SK-MEL-5 (cell line): ENCODE results near the gene MOB3A. TPM values are rescaled to one million over a fixed set of nuclear protein-coding genes. Genes with fewer than 3 reads are reported as not detected.
"Not testable (repeated sequence)": the region's sequence is repeated elsewhere in the genome, so short reads cannot be mapped to it uniquely, and the experiment has no call there.

Experiments
- DNase-seq: peaks from one replicate; pipeline ENCODE4 v3.0.0-alpha.2; 2016; ENCODE audit warnings: low read depth, low spot score
- in situ Hi-C: cut with HindIII; loops from 2 replicates; pipeline ENCODE4 v1.10.0; 2016; ENCODE audit warnings: low sequenced_read_pairs, high pct_unique_total_duplicates, low pct_unique_long_range_greater_than_20kb
- total RNA-seq: library from RNA; depleted of rRNA; stranded (reverse); fragments of >200 nt; shearing (Covaris generic); gene quantifications from 2 replicates; pipeline ENCODE4 v1.2.3, GENCODE V29; 2014

Gene MOB3A
- total RNA-seq, 1 experiment from 2014 or later: 5.1 TPM

DNA sequence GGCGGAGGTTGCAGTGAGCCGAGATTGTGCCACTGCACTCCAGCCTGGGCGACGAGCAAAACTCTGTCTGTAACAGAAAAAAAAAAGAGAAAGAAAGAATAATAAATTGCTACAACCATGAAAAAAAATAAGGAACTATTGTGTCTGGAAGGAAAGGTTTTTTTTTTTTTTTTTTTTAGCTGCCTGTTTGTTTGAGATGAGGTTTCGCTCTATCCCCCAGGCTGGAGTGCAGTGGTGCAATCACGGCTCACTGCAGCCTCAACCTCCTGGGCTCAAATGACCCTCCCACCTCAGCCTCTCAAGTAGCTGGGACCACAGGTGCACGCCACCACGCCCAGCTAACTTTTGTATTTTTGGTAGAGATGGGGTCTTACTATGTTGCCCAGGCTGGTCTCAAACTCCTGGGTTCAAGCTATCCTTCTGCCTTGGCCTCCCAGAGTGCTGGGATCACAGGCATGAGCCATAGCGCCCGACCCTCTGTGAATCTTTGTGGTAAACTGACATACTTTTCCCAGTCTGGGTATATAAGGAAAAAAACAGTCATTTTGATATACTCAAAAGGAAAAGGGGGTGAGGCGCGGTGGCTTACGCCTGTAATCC, 4.1 kb downstream of the MOB3A start:
- DNase-seq, in situ Hi-C loops: not testable (repeated sequence)

DNA sequence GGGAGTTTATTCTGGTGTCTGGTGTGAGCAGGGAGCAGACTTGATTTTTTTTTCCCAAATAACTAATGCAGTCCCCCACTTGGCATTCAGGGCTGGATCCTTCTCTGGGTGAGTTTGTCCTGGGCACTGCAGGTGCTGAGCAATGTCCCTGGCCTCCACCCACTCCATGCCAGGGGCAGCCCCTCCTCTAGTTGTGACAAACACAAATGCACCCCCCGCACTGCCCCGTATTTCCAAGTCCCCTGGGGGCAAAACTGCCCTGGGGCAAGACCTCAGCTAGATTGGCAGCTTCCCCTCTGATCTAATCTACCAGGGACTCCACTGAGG, 6.4 kb downstream of the MOB3A start:
- no peak for DNase-seq
- in situ Hi-C loops: no loop called here

DNA sequence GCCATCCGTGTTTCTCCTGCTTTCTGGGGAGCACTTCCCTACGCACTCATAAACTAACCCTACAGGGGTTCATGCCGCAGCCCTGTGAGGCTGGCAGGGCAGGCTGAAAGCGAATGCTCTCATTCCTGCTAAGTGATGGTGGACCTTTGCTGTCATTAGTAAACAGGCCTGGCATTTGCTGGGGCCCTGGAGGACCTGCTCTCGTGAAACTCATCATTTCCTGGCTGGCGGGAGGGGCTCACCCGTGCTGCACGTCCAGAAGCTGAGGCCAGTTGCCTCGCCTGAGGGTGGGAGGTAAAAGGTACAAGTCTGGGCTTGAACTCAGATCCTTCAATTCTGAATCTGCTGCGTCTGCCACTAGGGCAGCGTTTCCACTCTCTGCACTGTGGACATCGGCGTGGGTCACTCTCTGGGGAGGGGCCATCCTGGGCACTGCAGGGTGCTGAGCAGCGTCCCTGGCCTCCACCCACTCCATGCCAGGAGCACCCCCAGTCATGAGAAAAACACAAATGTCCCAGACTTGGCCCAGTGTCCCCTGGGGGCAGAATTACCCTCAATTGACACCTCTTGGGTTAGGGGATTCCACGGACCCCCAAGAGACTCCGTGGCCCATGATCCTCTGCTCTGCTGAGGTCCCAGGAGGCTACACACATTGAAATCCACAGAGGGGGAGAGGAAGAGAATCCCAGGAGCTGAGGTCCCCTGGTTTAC, 7.0 kb downstream of the MOB3A start:
- in situ Hi-C loops: no loop called here
- no peak for DNase-seq

DNA sequence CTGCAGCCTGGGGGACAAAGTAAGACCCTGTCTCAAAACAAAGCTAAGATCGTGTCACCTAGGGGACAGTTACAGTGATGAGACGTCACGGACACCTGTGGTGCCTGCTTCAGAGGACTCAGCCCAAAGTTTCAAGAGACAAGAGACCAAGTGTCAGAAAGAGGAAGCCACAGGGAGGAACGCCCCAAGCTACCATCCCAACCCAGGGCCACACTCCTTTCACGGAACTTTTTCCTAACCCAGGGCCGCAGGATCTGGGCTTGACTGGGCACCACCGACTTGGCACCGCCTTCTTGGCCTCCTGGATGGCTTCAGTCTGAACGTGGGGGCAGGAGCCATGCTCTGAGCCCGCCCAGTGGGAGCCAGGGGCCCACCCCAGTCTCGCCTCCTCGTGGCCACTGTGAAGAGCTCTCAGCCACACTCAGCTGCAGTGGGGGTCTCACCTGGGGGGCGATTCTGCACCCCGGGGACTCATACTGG, 8.5 kb downstream of the MOB3A start:
- in situ Hi-C loops: no loop called here
- DNase-seq: no peak

DNA sequence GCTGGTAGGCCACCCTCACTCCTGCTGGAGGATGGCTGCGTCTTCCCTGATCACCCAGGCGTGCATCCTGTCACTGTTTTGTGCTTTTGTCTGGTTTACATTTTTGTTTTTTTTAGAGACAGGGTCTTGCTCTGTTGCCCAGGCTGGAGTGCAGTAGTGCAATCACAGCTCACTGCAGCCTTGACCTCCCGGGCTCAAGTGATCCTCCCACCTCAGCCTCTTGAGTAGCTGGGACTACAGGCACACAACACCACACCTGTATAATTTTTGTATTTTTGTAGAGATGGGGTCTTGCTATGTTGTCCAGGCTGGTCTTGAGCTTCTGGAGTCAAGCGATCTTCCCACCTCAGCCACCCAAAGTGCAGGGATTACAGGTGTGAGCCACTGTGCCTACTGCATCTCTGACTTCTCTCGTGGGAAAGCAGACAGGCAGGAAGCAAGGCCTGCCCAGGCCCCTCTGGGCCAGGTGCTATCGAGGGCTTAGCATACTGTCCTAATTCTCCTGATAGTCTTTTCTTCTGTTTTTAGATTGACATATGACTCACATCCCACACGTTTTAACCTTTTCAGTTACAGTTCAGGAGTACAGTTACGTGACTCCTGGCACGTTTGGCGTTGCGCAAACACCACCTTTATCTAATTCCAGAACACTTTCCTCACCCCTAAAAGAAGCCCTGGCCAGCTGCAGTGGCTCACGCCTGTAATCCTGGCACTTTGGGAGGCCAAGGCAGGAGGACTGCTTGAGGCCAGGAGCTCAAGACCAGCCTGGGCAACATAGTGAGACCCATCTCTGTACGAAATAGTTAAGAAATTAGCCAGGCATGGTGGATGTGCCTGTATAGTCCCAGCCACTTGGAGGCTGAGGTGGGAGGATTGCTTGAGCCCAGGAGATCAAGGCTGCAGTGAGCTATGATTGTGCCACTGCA, 9.2 kb downstream of the MOB3A start:
- in situ Hi-C loops, DNase-seq: not testable (repeated sequence)

DNA sequence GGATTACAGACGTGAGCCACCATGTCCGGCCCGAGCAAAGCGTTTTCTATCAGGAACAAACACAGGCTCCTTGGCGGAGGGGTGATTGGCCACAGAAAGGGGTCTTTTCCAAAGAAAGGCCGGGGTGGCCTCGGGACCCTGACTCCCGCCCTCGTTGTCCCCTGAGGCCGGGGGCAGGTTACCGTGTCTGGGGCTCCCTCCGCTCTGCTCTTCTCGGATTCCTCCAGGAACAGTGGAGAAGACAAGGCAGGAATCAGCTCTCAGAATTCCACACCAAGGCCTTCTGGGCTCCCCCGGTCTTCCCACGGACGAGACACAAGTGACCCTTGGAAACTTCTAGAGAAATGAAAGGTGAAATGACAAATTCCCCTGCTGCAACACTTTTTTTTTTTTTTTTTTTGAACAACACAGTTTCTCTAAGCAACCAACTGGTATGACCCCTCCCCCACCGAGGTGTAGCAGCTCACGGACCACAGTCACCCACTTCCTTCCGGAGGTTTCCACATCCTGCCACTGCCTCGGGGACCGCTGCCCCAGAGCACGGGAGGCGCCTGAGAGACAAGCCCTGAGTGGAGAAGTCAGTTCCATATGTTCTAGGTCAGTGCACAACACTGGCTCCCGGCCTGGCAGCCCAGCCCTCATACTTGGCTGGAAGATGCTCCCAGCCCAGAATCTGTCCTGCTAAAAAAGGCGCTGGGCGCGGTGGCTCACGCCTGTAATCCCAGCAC, 11.0 kb downstream of the MOB3A start:
- in situ Hi-C loops: no loop called here
- DNase-seq: no peak

DNA sequence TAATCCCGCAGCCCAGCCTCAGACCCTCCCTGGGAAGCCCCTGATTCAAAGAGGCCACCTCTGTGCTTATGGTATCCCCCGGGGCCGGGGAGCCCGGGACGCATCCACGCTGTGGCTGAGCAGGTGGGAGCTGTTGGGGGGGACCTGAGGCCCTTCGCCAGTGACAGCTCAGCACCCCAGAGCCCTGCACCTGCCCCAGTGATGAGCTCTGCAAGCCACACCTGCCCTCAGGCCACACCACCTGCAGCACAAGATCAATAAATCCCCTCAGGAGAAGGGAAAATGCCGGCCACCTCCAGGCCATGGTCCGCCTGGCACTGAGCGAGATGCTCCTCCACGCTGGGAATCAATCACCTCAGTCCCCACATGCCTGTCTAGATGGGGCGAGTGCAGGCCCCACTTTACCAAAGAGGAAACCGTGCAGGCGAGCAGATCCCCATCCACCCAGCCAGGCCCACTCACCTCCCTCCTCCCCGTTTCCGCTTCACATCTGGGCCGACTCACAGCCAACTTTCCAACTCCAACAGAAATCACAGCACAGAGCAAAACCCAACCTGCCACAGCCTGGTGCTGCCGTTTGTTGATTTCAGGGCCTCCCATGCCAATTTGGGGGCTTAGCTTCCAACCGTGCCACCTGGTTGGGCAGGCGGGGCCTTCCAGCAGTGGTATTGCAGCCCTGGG, 12.8 kb downstream of the MOB3A start:
- DNase-seq: no peak
- in situ Hi-C loops: no loop called here

DNA sequence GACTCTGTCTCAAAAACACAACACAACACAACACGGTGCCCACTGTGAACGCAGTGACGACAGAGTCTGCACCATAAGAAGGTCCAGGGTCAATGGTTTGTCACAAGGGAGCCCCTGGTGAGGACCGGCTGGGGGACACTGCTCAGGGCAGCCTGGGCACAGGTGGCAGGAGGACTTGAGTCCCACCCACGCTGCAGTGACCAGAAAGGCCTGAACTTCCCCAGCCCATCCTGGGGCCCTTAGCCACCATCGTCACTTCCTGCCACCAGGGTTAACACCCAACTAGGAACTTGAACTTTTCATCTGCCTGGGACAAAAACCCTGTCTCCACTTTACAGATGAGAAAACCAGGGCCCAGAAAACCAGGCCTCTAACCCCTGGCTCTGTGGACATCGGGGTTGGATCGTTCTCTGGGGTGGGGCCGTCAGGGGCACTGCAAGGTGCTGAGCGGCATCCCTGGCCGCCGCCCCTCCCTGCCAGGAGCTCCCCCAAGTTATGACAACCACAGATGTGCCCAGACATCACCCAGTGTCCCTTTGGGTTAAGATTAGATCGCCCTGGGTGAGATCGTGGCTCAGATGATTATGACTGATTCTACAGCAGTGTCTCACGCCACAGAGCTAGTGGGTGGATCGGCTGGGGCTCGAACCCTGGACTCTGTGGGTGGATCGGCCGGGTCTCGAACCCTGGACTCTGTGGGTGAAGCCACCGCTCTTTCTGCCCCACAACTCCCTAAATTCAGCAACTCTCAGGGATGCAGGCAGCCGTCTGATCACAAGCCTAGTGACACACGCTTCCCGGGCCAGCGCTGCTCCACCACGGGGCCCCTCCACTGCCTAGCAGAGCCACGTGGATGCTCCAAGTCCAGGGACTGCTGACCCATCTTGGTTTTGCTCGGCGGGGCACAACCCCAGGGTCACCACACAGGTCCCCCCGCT, 14.0 kb downstream of the MOB3A start:
- in situ Hi-C loops: no loop called here
- no peak for DNase-seq

DNA sequence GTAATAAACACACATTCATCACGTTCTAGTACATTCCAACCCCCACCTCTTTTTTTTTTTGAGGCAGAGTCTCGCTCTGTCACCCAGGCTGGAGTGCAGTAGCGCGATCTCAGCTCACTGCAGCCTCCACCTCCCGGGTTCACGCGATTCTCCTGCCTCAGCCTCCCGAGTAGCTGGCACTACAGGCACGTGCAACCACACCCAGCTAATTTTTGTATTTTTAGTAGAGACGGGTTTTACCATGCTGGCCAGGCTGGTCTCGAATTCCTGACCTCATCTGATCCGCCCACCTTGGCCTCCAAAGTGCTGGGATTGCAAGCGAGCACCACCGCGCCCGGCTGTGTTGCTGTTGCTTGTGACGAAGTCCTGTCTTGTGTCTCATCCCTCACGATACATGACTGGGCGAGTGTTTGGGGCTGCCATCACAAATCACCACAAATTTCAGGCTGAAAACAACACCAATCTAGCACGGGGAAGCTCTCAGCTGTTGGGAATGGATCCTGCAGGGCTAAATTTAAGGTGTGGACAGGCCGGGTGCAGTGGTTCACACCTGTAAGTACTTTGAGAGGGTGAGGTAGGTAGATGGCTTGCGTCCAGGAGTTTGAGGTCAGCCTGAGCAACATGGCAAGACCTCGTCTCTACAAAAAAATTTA, 15.7 kb downstream of the MOB3A start:
- in situ Hi-C loops: no loop called here
- no peak for DNase-seq

DNA sequence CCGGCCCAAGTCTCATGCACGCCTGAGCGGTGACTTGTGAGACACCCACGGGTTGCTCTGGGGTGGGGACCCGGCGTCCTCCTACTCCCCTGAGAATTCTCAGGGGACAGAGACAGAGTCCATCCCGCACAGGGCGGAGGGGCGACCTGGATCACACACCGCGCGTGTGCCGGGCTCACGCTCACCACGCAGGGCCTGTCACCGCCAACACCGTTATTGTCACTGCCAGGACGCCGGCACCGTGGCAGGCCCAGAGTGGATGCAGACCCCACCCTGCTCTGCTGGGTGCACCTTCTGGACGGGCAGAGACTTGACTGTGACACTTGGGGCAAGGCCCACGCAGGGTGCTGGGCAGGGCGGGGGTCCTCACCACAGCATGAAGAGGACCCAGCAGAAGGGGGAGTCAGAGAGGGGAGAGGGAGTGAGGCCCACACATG, 16.2 kb downstream of the MOB3A start:
- DNase-seq: no peak
- in situ Hi-C loops: no loop called here

DNA sequence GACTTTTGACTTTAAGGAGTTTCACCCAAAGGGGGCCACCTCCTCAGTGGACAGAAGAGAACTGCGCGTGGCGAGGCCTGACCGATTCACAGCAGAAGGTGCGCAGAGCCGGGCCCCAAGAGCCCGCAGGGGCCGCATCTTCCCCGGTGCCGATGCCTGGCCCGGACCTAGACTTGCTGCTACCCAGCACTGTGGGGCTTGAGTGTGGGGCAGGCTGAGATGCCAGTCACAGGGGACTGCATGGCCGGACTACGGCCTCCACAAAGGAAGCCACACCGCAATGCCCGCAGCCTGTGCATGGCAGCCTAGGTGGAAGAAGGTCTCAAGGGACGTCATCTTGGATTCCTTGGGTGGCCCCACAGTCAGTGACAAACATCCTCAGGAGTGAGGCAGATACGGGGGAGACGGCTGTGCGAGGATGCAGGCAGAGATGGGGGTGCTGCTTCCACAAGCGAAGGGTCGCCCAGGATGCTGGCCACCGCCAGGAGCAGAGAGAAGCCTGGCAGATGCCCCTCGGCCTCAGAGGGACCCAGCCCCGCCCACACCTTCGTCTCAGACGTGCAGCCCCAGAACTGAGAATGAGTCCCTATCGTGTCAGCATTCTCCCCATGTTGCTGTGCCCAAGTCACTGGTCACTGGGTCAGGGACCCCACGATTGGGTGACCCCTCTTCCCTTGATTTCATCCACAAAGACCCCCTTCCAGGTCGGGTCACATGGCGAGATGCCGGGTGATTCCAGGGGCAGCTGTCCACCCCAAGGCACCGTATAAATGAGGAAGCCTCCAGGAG, 16.9 kb downstream of the MOB3A start:
- in situ Hi-C loops: no loop called here
- no peak for DNase-seq

DNA sequence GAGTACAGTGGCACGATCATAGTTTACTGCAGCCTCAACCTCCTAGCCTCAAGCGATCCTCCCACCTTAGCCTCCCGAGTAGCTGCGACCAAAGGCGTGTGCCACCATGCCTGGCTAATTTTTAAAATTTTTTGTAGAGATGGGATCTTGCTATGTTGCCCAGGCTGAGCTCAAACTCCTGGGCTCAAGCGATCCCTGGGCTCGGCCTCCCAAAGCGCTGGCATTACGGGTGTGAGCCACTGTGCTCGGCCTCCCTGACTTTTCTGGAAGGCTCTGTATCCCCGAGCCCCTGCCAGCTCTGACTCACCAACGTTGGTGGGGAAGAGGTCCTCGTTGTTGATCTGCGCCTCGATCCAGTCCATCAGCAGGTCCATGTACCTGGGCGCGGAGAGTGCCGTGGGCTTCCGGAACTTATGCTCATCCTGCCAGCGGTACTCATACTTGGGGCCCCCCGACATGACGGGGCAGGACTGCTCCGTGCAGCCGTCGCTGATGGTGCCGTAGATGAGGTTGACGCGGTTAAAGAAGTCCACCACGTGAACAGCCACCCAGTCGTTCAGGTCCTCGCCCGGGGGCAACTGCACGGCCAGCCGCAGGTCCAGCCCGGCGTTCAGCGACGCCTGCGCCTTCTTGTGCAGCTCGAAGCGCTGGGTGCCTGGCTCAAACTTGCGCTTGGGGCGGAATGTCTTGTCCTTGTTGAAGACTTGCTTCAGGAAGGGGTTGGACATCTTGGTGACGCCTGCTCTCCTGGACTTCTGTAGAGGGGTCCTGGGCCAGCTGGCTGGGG, 18.1 kb downstream of the MOB3A start:
- no peak for DNase-seq
- in situ Hi-C loops: no loop called here

DNA sequence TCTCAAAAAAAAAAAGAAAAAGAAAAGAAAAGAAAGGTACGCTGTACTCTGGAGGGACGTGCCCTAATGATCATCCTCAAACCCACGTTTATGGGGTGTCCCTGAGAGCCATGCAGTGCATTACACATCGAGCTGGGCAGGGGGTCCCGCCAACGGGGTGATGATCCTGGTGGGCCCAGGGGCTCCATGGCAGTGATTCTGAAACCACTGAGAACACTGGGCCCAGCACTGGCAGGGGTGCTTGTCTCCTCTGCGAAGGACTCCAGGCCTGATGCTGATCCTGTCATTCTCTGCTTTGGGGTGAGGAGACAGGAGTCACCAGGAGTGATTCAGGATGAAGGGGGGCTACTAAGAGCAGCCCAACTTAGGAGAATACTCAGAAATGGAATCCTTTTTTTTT, 18.7 kb downstream of the MOB3A start:
- in situ Hi-C loops: no loop called here
- no peak for DNase-seq

DNA sequence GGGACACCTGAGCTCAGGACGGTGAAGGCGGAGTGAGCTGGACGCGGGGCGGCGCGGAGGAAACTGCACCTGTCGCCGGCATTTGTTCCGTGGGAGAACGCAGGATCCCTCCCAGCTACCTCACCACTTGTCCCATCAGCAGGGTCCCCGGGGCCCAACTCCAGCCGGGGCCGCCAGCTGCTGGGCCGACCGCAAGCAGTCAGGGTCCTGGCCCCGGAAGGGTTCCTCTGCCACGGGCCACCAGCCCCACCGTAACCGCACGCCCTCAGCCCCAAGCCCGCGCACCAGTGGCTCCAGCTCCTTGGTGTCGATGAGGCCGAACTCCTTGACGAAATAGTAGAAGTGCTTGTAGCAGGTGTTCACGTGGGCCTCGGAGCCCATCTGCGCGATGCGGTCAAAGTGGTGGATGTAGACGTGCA, 19.6 kb downstream of the MOB3A start:
- in situ Hi-C loops: no loop called here
- no peak for DNase-seq
